GM23338 (cell line): Measurements from ENCODE around the gene PRR22. TPM values are rescaled to one million over a fixed set of nuclear protein-coding genes. Genes with fewer than 3 reads are reported as not detected.

Experiments
- ATAC-seq: fragments of 200-7000 bp; cut with Tn5 transposase; 3 replicates; pipeline ENCODE4 v1.9.1; 2020
- DNase-seq: peaks from one replicate; pipeline ENCODE4 v3.0.0-alpha.2; 2015; ENCODE audit warnings: low spot score
- H2AFZ ChIP-seq: fragments of 200-600 bp; sonication (generic); 2 replicates; pipeline ENCODE4 v1.8.0; 2016; ENCODE audit warnings: antibody characterized with exemption, mild to moderate bottlenecking, moderate library complexity
- H3F3A ChIP-seq: fragments of 200-600 bp; sonication (generic); replicated peaks from 2 replicates; pipeline ENCODE4 v1.8.0; 2017; ENCODE audit warnings: antibody characterized with exemption, mixed run types, low read depth
- H3K27ac ChIP-seq: fragments of 200-600 bp; sonication (generic); 2 replicates; pipeline ENCODE4 v1.6.1; 2016; ENCODE audit warnings: low read depth
- H3K27me3 ChIP-seq: fragments of 200-600 bp; sonication (generic); 2 replicates; pipeline ENCODE4 v1.8.0; 2016; ENCODE audit warnings: mild to moderate bottlenecking, mixed run types, moderate library complexity; ENCODE audit not compliant: insufficient read depth
- H3K36me3 ChIP-seq: fragments of 200-600 bp; sonication (generic); 2 replicates; pipeline ENCODE4 v1.8.0; 2016; ENCODE audit warnings: mild to moderate bottlenecking; ENCODE audit not compliant: insufficient read depth
- H3K4me1 ChIP-seq: fragments of 200-600 bp; sonication (generic); 2 replicates; pipeline ENCODE4 v1.8.0; 2016; ENCODE audit warnings: mild to moderate bottlenecking, moderate library complexity; ENCODE audit not compliant: insufficient read depth
- H3K4me2 ChIP-seq: fragments of 200-600 bp; sonication (generic); 2 replicates; pipeline ENCODE4 v1.7.1; 2017; ENCODE audit warnings: mixed run types
- H3K4me3 ChIP-seq: fragments of 200-600 bp; sonication (generic); 2 replicates; pipeline ENCODE4 v1.6.1; 2016; ENCODE audit warnings: mixed run types
- H3K79me2 ChIP-seq: fragments of 200-600 bp; sonication (generic); replicated peaks from 2 replicates; pipeline ENCODE4 v1.8.0; 2017; ENCODE audit warnings: mild to moderate bottlenecking; ENCODE audit not compliant: insufficient read depth
- H3K9me2 ChIP-seq: fragments of 200-600 bp; sonication (generic); 2 replicates; pipeline ENCODE4 v1.8.0; 2017; ENCODE audit not compliant: insufficient read depth
- H4K20me1 ChIP-seq: fragments of 200-600 bp; sonication (generic); replicated peaks from 2 replicates; pipeline ENCODE4 v1.8.0; 2017; ENCODE audit warnings: mild to moderate bottlenecking; ENCODE audit not compliant: insufficient read depth
- H3K27ac Mint-ChIP-seq: 2 replicates; pipeline ENCODE4 v1.8.0; 2020; ENCODE audit warnings: inconsistent platforms, mild to moderate bottlenecking, moderate library complexity, mixed read lengths
- H3K27me3 Mint-ChIP-seq: 3 replicates; pipeline ENCODE4 v1.8.0; 2022; ENCODE audit warnings: low read depth, mild to moderate bottlenecking, moderate library complexity, mixed read lengths, inconsistent platforms; ENCODE audit not compliant: insufficient read depth, poor library complexity
- H3K36me3 Mint-ChIP-seq: 3 replicates; pipeline ENCODE4 v1.8.0; 2021; ENCODE audit warnings: low read depth, mild to moderate bottlenecking, inconsistent platforms, moderate library complexity, mixed read lengths
- H3K4me1 Mint-ChIP-seq: 3 replicates; pipeline ENCODE4 v1.8.0; 2020; ENCODE audit warnings: mild to moderate bottlenecking, inconsistent platforms, mixed read lengths
- H3K4me3 Mint-ChIP-seq: 3 replicates; pipeline ENCODE4 v1.8.0; 2021; ENCODE audit warnings: moderate library complexity, mild to moderate bottlenecking, inconsistent platforms, mixed read lengths
- H3K9me3 Mint-ChIP-seq: 3 replicates; pipeline ENCODE4 v1.8.0; 2020; ENCODE audit warnings: moderate library complexity, mild to moderate bottlenecking, inconsistent platforms, mixed read lengths
- CREB1 ChIP-seq: fragments of 250-450 bp; sonication (Bioruptor Pico); IDR thresholded peaks from 2 replicates; pipeline ENCODE4 v1.5.0; 2020; ENCODE audit warnings: low read depth, mild to moderate bottlenecking, moderate library complexity
- EZH2 ChIP-seq: fragments of 200-600 bp; sonication (generic); IDR thresholded peaks from one replicate; pipeline ENCODE4 v1.8.0; 2017; ENCODE audit warnings: antibody characterized with exemption, mild to moderate bottlenecking, low read depth; ENCODE audit not compliant: unreplicated experiment
- EZH2phosphoT487 ChIP-seq: fragments of 200-600 bp; sonication (generic); IDR thresholded peaks from one replicate; pipeline ENCODE4 v1.8.1; 2018; ENCODE audit warnings: antibody characterized with exemption; ENCODE audit not compliant: unreplicated experiment
- JUNB ChIP-seq: IDR thresholded peaks from one replicate; pipeline ENCODE4 v1.6.1; 2016; ENCODE audit warnings: antibody characterized with exemption; ENCODE audit not compliant: unreplicated experiment
- NANOG ChIP-seq: IDR thresholded peaks from 2 replicates; pipeline ENCODE4 v1.6.1; 2016; ENCODE audit warnings: antibody characterized with exemption, borderline replicate concordance
- POLR2AphosphoS5 ChIP-seq: IDR thresholded peaks from 2 replicates; pipeline ENCODE4 v1.6.1; 2016; ENCODE audit warnings: antibody characterized with exemption, low read depth
- STAT1 ChIP-seq: IDR thresholded peaks from one replicate; pipeline ENCODE4 v1.6.1; 2016; ENCODE audit warnings: antibody characterized with exemption; ENCODE audit not compliant: unreplicated experiment
- ZNF114 ChIP-seq: fragments of 250-450 bp; sonication (Bioruptor Pico); IDR thresholded peaks from 2 replicates; pipeline ENCODE4 v1.5.0; 2020; ENCODE audit warnings: mild to moderate bottlenecking, moderate library complexity
- ZNF331 ChIP-seq: fragments of 250-450 bp; sonication (Bioruptor Pico); IDR thresholded peaks from 2 replicates; pipeline ENCODE4 v1.5.0; 2020; ENCODE audit warnings: low read depth, mild to moderate bottlenecking, moderate library complexity
- polyA plus RNA-seq: library from polyadenylated mRNA; unstranded; fragments of >200 nt; fragmentation: Nextera tagmentation; extraction: Ambion mirVana; gene quantifications from 2 replicates; pipeline ENCODE4 v1.2.1, GENCODE V29; 2016
- total RNA-seq: library from RNA; depleted of rRNA; stranded (reverse); fragments of >200 nt; shearing (Covaris generic); gene quantifications from 2 replicates; pipeline ENCODE4 v1.2.3, GENCODE V29; 2014
- TF ChIP-seq, protein P1 (sequence below), 2 experiments: fragments of 200-600 bp in 1 of 2; sonication (generic) in 1 of 2; conservative IDR thresholded peaks; 2 replicates each; pipeline versions ENCODE4 v1.5.1 to v1.6.1; 2016 to 2017; ENCODE audit warnings: antibody characterized with exemption in 2 of 2, low read depth in 2 of 2, mild to moderate bottlenecking in 2 of 2, moderate library complexity in 1 of 2
- TF ChIP-seq, protein P2 (sequence below): fragments of 250-450 bp; sonication (Bioruptor Pico); IDR thresholded peaks from 2 replicates; pipeline ENCODE4 v1.5.0; 2020; ENCODE audit warnings: mild to moderate bottlenecking, moderate library complexity
- TF ChIP-seq, protein P3 (sequence below): IDR thresholded peaks from 2 replicates; pipeline ENCODE4 v1.6.1; 2016; ENCODE audit warnings: antibody characterized with exemption
- TF ChIP-seq, protein P4 (sequence below): IDR thresholded peaks from one replicate; pipeline ENCODE4 v1.6.1; 2018; ENCODE audit warnings: antibody characterized with exemption; ENCODE audit not compliant: unreplicated experiment

Gene PRR22
- total and polyA plus RNA-seq, 2 experiments from 2014 or later = 1.0 to 1.2 TPM

DNA sequence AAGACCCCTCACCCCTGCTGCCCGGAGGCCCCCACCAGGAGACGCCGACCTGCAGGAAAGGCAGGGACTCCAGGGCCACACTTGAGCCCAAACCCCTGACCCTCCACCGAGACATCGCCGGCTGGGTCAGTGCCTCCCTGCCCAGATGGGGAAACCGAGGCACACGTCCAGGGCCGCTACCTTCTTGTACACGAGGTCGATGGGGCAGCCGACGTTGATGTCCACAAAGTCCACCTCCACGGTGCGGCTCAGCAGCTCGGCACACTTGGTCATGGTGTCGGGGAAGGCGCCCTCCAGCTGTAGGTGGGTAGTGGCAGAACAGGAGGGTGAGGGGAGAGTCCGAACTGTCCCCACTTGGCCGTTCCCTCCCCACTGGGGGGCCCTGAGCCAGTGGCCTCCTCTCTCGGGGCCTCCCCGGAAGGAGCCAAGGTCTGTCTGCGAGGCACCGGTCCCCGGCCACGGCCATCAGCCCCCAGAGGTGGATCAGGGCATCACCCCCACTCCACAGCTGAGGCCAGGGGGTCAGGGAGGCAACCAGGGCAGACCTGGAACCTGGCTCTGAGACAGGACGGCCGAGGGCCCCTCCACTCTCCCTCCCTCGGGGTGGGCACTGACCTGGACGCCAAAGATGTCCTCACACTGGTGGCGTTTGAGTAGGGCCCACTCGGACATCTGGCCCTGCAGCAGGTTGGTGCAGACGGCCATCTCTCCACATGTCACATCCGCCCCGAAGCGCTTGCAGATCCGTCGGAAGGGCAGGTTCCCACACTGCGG, 3.0 kb upstream of the PRR22 start:
- no peaks in the 10 kb centered on the region for H3K4me1 ChIP-seq
- Mint-ChIP-seq H3K4me3 (no peak overlapping the region), H3K9me3 (no peaks in the 10 kb centered on the region; the same call in 1 of the 3 replicates), H3K36me3 (peaks cover 41% of the 10 kb centered on the region), H3K4me1 (peaks cover 5% of the 10 kb centered on the region; the same call in 2 of the 3 replicates), H3K27me3 (peaks cover 19% of the 10 kb centered on the region), H3K27ac (no peak overlapping the region)
- no peak overlapping the region for H2AFZ ChIP-seq
- peaks cover 5% of the 10 kb centered on the region; the same call in 1 of the 2 replicates for H3K36me3 ChIP-seq
- TF ChIP-seq ZNF331 (no peak), NANOG (no peak), ZNF114 (CRISPR knock-in tag) (no peak), EZH2phosphoT487 (no peak), EZH2 (no peak), CREB1 (no peak), POLR2AphosphoS5 (no peak), JUNB (no peak), STAT1 (no peak)
- TF ChIP-seq, protein P1, sequence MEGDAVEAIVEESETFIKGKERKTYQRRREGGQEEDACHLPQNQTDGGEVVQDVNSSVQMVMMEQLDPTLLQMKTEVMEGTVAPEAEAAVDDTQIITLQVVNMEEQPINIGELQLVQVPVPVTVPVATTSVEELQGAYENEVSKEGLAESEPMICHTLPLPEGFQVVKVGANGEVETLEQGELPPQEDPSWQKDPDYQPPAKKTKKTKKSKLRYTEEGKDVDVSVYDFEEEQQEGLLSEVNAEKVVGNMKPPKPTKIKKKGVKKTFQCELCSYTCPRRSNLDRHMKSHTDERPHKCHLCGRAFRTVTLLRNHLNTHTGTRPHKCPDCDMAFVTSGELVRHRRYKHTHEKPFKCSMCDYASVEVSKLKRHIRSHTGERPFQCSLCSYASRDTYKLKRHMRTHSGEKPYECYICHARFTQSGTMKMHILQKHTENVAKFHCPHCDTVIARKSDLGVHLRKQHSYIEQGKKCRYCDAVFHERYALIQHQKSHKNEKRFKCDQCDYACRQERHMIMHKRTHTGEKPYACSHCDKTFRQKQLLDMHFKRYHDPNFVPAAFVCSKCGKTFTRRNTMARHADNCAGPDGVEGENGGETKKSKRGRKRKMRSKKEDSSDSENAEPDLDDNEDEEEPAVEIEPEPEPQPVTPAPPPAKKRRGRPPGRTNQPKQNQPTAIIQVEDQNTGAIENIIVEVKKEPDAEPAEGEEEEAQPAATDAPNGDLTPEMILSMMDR (conservative IDR thresholded peaks at IDR 0.05; ENCODE audit: low read depth in 2 of 2) = no peak
- TF ChIP-seq, protein P2, sequence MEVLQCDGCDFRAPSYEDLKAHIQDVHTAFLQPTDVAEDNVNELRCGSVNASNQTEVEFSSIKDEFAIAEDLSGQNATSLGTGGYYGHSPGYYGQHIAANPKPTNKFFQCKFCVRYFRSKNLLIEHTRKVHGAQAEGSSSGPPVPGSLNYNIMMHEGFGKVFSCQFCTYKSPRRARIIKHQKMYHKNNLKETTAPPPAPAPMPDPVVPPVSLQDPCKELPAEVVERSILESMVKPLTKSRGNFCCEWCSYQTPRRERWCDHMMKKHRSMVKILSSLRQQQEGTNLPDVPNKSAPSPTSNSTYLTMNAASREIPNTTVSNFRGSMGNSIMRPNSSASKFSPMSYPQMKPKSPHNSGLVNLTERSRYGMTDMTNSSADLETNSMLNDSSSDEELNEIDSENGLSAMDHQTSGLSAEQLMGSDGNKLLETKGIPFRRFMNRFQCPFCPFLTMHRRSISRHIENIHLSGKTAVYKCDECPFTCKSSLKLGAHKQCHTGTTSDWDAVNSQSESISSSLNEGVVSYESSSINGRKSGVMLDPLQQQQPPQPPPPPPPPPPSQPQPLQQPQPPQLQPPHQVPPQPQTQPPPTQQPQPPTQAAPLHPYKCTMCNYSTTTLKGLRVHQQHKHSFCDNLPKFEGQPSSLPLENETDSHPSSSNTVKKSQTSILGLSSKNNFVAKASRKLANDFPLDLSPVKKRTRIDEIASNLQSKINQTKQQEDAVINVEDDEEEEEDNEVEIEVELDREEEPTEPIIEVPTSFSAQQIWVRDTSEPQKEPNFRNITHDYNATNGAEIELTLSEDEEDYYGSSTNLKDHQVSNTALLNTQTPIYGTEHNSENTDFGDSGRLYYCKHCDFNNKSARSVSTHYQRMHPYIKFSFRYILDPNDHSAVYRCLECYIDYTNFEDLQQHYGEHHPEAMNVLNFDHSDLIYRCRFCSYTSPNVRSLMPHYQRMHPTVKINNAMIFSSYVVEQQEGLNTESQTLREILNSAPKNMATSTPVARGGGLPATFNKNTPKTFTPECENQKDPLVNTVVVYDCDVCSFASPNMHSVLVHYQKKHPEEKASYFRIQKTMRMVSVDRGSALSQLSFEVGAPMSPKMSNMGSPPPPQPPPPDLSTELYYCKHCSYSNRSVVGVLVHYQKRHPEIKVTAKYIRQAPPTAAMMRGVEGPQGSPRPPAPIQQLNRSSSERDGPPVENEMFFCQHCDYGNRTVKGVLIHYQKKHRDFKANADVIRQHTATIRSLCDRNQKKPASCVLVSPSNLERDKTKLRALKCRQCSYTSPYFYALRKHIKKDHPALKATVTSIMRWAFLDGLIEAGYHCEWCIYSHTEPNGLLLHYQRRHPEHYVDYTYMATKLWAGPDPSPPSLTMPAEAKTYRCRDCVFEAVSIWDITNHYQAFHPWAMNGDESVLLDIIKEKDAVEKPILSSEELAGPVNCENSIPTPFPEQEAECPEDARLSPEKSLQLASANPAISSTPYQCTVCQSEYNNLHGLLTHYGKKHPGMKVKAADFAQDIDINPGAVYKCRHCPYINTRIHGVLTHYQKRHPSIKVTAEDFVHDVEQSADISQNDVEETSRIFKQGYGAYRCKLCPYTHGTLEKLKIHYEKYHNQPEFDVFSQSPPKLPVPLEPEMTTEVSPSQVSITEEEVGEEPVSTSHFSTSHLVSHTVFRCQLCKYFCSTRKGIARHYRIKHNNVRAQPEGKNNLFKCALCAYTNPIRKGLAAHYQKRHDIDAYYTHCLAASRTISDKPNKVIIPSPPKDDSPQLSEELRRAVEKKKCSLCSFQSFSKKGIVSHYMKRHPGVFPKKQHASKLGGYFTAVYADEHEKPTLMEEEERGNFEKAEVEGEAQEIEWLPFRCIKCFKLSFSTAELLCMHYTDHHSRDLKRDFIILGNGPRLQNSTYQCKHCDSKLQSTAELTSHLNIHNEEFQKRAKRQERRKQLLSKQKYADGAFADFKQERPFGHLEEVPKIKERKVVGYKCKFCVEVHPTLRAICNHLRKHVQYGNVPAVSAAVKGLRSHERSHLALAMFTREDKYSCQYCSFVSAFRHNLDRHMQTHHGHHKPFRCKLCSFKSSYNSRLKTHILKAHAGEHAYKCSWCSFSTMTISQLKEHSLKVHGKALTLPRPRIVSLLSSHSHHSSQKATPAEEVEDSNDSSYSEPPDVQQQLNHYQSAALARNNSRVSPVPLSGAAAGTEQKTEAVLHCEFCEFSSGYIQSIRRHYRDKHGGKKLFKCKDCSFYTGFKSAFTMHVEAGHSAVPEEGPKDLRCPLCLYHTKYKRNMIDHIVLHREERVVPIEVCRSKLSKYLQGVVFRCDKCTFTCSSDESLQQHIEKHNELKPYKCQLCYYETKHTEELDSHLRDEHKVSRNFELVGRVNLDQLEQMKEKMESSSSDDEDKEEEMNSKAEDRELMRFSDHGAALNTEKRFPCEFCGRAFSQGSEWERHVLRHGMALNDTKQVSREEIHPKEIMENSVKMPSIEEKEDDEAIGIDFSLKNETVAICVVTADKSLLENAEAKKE = no peak
- TF ChIP-seq, protein P3, sequence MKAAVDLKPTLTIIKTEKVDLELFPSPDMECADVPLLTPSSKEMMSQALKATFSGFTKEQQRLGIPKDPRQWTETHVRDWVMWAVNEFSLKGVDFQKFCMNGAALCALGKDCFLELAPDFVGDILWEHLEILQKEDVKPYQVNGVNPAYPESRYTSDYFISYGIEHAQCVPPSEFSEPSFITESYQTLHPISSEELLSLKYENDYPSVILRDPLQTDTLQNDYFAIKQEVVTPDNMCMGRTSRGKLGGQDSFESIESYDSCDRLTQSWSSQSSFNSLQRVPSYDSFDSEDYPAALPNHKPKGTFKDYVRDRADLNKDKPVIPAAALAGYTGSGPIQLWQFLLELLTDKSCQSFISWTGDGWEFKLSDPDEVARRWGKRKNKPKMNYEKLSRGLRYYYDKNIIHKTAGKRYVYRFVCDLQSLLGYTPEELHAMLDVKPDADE = no peak
- TF ChIP-seq, protein P4, sequence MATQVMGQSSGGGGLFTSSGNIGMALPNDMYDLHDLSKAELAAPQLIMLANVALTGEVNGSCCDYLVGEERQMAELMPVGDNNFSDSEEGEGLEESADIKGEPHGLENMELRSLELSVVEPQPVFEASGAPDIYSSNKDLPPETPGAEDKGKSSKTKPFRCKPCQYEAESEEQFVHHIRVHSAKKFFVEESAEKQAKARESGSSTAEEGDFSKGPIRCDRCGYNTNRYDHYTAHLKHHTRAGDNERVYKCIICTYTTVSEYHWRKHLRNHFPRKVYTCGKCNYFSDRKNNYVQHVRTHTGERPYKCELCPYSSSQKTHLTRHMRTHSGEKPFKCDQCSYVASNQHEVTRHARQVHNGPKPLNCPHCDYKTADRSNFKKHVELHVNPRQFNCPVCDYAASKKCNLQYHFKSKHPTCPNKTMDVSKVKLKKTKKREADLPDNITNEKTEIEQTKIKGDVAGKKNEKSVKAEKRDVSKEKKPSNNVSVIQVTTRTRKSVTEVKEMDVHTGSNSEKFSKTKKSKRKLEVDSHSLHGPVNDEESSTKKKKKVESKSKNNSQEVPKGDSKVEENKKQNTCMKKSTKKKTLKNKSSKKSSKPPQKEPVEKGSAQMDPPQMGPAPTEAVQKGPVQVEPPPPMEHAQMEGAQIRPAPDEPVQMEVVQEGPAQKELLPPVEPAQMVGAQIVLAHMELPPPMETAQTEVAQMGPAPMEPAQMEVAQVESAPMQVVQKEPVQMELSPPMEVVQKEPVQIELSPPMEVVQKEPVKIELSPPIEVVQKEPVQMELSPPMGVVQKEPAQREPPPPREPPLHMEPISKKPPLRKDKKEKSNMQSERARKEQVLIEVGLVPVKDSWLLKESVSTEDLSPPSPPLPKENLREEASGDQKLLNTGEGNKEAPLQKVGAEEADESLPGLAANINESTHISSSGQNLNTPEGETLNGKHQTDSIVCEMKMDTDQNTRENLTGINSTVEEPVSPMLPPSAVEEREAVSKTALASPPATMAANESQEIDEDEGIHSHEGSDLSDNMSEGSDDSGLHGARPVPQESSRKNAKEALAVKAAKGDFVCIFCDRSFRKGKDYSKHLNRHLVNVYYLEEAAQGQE = no peak
- no peaks in the 10 kb centered on the region for H3K9me2 ChIP-seq
- DNase-seq (no peak), ATAC-seq (no peak)
- H3K27ac ChIP-seq = no peak overlapping the region
- H3K27me3 ChIP-seq = no peaks in the 10 kb centered on the region
- no peak overlapping the region for H3K4me3 ChIP-seq
- H4K20me1 ChIP-seq = peaks cover 3% of the 10 kb centered on the region; the same call in 1 of the 2 replicates
- H3K4me2 ChIP-seq = no peak overlapping the region
- no peaks in the 10 kb centered on the region for H3K79me2 ChIP-seq
- H3F3A ChIP-seq = no peaks in the 10 kb centered on the region
